ENCODE data around the gene EIF1AD.

DNA sequence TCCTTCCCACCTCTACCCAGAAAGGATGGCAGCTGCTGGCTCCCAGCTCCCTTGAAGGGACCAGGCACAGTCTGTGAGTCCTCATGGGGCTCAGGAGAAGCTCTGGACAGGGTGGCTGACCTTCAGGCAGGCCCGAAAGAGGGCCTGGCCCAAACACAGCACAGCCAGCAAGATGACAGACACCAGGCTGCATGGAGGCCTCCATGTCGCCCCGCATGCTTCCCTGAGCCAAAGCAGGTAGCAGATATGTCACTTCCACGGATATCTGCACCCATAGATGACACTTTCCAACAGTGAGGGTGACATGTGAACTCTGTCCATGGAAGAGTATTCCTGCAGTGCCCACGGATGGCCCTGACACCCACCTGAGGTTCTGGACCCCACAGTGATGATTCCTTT, 18.4 kb downstream of the EIF1AD start:
- no peak for TF ChIP-seq EZH2 (IDR thresholded peaks at IDR 0.05; ENCODE audit: low read length, unreplicated experiment)
- TF ChIP-seq CTCF (conservative IDR thresholded peaks at IDR 0.05; ENCODE audit: low read depth, low read length), result no peak
- TF ChIP-seq EZH2phosphoT487 (IDR thresholded peaks at IDR 0.05; ENCODE audit: borderline replicate concordance, low read length), result no peak
